IPS-18c (cell line): Measurements from ENCODE around the gene LAMC3.

Source experiments
- H3K4me3 ChIP-seq: 2 replicates; pipeline ENCODE4 v1.7.0; 2013; ENCODE audit warnings: low read depth, mild to moderate bottlenecking, low read length, moderate library complexity; ENCODE audit not compliant: insufficient read depth
- H3K9me3 ChIP-seq: one replicate; pipeline ENCODE4 v1.6.1; 2013; ENCODE audit warnings: mild to moderate bottlenecking, low read length, moderate library complexity; ENCODE audit not compliant: control insufficient read depth, insufficient read depth

Gene LAMC3

DNA sequence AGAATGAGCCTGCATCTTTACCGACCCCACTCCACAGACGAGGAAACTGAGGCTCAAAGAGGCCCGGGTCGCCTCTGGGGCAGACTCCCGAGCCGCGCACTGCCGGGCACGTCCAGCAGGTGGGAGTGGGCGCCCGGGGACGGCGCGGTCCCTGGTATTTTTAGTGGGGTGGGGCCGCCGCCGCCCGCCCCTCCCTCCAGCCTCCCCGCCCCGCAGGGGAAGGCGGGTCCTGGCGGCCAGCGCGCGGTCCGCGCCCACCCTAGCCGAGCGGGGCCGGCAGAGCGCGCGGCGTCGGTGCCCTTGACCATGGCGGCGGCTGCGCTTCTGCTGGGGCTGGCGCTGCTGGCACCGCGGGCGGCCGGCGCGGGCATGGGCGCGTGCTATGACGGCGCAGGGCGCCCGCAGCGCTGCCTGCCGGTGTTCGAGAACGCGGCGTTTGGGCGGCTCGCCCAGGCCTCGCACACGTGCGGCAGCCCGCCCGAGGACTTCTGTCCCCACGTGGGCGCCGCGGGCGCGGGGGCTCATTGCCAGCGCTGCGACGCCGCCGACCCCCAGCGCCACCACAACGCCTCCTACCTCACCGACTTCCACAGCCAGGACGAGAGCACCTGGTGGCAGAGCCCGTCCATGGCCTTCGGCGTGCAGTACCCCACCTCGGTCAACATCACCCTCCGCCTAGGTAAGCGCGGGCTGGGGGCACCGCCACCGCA is at the start of gene LAMC3:
Gene LAMC3, plus strand, starts transcription at position 266 of the 710 bp plus-strand sequence. Its CDS starts 41 bp downstream, at position 307.
- peak within 1 kb of the TSS; percentile 43 for H3K4me3 ChIP-seq

GRCh38 chr9:130959809-130960334 is 49.1 kb upstream of the LAMC3 start:
- H3K4me3 ChIP-seq: no peak overlapping the region
- H3K9me3 ChIP-seq: peaks cover 6% of the 10 kb centered on the region

More for the DNA sequence above, at the start of gene LAMC3:
- no peaks in the 10 kb centered on the region for H3K9me3 ChIP-seq

DNA sequence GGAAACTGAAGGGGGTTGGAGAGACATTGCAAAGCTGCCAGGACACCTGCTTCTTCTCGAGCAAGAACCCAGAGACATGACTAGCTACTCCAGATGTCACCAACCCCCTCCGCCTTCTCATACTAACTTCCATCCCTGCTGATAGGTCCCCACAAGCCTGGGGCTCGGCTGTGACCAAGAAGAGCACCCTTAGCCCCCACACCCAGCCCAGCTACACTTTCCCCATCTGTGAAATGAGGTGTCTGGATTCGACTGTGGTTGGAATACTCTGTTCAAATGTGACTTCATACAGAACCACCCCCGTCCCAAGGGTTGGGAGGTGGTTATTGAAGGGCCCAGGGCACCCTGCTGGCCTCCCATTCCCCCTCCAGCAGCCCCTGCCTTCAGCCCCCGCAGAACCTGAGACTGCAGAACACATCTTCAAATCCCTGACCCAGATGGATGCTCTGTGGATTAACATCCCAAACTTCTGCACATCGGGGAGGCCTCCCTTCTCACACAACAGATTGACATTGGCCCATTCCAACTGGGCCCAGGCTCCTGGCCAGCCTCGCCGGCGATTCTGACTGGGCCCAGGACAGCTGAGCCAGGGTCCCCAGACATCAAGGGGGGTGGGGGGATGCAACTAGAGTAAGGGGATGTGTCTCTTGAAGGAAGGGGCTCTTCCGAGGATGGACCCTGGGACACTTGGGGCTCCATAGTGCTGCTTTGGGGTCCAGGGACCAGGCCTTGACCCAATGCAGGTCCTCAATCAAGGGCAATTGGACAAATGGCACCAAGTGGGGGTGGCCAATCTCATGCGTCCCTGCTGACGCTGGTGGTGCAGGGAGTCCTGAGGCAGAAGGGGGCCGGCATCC is 48.2 kb upstream of the LAMC3 start:
- Histone ChIP-seq H3K9me3 (peaks cover 6% of the 10 kb centered on the region), H3K4me3 (no peak overlapping the region)

- no peak overlapping the region for H3K4me3 ChIP-seq
- peaks cover 6% of the 10 kb centered on the region for H3K9me3 ChIP-seq
These were observed 47.3 kb upstream of the LAMC3 start for GRCh38 chr9:130961511-130962300.

DNA sequence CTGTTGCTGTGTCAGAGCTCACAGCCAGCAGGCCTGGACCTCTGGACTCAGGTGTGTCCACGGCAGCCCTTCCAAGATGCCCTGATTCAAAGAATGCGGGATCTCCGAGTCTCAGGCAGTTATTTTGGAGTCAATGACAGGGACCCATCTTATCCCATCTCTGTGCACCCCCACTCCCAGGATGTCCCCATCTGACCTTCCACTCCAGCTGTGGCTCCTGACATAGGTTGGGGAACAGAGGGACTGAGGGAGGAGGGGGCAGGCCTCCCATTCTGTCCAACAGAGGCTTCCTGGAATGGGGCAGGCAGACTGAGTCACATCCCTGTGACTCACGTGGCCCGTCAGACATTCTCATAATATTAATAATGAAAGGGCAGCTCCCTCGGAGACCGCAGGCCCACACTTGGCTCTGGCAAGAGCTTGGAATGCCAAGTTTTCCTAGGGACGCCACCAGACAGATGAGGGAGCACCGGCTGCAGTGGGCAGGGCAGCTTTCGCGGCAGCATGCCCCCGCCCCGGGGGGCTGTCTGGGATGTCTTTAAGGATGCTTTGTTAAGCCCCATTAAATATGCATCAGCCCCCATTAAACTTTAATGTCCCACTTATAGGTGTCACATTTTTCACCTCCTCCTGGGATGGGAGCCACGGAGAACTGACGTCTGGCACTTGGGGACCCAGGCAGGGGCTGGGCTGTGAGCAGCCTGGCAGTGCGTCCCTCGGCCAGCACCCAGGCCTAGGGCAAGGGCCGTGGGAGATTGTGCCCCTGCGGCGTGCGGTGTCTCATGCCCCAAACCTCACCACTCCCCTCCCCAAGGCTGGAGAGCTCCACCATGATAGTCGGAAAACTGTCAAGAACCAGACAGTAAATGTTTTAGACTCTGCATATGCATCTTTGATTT is 46.3 kb upstream of the LAMC3 start:
- H3K9me3 ChIP-seq: peaks cover 6% of the 10 kb centered on the region
- H3K4me3 ChIP-seq: no peak overlapping the region

DNA sequence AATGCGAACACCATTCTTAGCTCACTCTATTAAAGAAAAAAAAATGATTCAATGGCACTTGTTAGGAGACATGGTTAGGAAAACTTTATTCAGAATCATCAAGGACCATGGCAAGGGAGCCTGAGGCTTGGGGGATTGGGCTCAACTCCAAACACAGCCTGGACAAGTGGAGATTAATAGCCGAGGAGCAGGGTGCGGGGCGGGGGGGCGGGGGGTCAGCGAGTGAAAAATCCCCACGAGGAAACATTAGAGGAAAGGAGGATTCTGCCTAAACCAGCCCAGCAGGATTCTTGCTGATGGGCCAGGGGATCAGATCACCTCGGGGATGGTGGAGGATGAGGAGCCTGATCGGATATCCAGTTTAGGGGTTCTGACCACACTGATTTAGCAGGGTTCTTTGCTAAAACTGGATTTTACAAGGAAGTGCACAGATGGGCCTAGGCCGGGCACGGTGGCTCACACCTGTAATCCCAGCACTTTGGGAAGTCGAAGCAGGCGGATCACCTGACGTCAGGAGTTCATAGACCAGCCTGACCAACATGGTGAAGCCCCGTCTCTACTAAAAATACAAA is 45.6 kb upstream of the LAMC3 start:
- Histone ChIP-seq H3K4me3 (no peak overlapping the region), H3K9me3 (peaks cover 6% of the 10 kb centered on the region)

- peaks cover 2% of the 10 kb centered on the region for H3K9me3 ChIP-seq
- no peak overlapping the region for H3K4me3 ChIP-seq
These were observed 45.1 kb upstream of the LAMC3 start for GRCh38 chr9:130963916-130964315.

DNA sequence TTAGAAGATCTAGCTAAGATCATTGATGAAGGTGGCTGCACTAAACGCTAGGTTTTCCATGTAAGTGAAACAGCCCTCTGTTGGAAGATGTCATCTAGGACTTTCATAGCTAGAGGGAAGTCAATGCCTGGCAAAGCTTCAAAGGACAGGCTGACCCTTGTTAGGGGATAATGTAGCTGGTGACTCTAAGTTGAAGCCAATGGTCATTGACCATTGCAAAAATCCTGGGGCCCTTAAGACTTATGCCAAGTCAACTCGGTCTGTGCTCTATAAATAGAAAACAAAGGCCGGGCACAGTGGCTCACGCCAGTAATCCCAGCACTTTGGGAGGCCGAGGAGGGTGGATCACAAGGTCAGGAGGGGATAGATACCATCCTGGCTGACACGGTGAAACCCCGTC is 43.3 kb upstream of the LAMC3 start:
- H3K9me3 ChIP-seq: no peaks in the 10 kb centered on the region
- no peak overlapping the region for H3K4me3 ChIP-seq

GRCh38 chr9:130970052-130970451 is 38.9 kb upstream of the LAMC3 start:
- H3K4me3 ChIP-seq: no peak overlapping the region
- no peaks in the 10 kb centered on the region for H3K9me3 ChIP-seq

- no peaks in the 10 kb centered on the region for H3K9me3 ChIP-seq
These were observed 38.1 kb upstream of the LAMC3 start for GRCh38 chr9:130970855-130971254.

DNA sequence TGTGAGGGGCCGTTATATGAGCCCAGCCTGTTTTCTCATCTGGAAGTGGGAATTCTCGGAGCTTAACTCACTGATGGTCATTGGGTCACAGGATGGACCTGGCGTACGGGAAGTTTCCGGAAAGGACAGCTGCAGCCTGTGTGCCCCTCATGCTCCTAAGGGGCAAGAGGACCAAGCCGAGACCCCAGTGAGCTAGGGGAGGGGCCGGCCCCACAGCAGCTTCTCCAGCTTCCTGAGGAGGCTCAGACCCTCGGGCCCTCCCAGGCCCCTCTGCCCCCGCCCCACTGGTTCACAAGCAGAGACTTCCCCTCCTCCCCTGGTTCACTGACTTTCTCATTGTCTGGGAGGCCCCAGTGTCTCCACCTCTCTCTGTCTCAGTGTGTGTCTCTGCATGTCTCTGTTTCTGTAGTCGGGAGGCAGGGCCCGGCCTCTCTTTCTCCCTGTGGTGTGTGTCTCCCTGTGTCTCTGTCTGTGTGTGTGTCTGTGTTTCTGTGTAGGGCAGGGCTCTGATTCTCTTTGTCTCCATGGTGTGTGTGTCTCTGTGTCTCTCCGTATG is 37.6 kb upstream of the LAMC3 start:
- no peaks in the 10 kb centered on the region for H3K9me3 ChIP-seq
- H3K4me3 ChIP-seq: no peak overlapping the region

More at GRCh38 chr9:130970855-130971254, 38.1 kb upstream of the LAMC3 start:
- no peak overlapping the region for H3K4me3 ChIP-seq

GRCh38 chr9:130972277-130972956 is 36.6 kb upstream of the LAMC3 start:
- H3K9me3 ChIP-seq: no peaks in the 10 kb centered on the region

GRCh38 chr9:130972957-130973685 is 35.9 kb upstream of the LAMC3 start:
- Histone ChIP-seq H3K9me3 (no peaks in the 10 kb centered on the region), H3K4me3 (no peak overlapping the region)

More at GRCh38 chr9:130972277-130972956, 36.6 kb upstream of the LAMC3 start:
- no peak overlapping the region for H3K4me3 ChIP-seq

GRCh38 chr9:130973686-130974281 is 35.2 kb upstream of the LAMC3 start:
- H3K9me3 ChIP-seq: no peaks in the 10 kb centered on the region
- H3K4me3 ChIP-seq: no peak overlapping the region
